Measurements from ENCODE around the gene SLC33A1.
"Not testable (repeated sequence)": the region's sequence is repeated elsewhere in the genome, so short reads cannot be mapped to it uniquely, and the experiment has no call there.

SLC33A1 gene

DNA sequence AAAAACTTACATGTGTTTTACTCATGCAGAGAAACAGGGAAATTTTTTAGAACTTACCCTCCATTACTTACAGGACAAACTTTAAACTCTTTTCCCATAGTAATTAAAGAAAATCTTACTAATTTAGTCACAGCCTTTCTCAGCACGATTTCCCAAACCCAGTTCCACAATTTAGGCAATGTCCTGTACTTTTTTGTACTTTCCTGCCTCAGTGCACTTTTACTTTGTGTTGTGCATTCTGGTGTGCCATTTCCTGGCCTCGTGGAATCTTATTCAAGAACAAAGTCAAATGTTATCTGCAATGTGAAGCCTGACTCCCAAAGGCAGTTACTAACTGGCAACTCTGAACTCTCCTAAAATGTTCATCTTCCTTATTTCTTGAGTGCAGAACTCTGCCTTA is 1.9 kb downstream of the SLC33A1 start:
- no peaks in the 10 kb centered on the region for H3K27me3 Mint-ChIP-seq
- H3K27ac Mint-ChIP-seq: peak overlapping the region; percentile 96 to 98
- peak overlapping the region; percentile 94 to 98 for H3K4me3 Mint-ChIP-seq
- no peak for ATAC-seq (replicated peaks)
- peaks cover 42 to 46% of the 10 kb centered on the region in 2 donors for H3K4me1 Mint-ChIP-seq (ENCODE audit: low read depth in 2 of 2)
- H3K36me3 Mint-ChIP-seq (ENCODE audit: insufficient read depth): peaks cover 29% of the 10 kb centered on the region
- H3K9me3 Mint-ChIP-seq: no peaks in the 10 kb centered on the region
- DNase-seq: no peak

GRCh38 chr3:155849404-155849803 is 4.8 kb downstream of the SLC33A1 start:
- not testable (repeated sequence) for H3K9me3 Mint-ChIP-seq; H3K27me3 Mint-ChIP-seq; DNase-seq; ATAC-seq (replicated peaks)
- Mint-ChIP-seq H3K4me1 (ENCODE audit: low read depth in 2 of 2) (peaks cover 50 to 58% of the 10 kb centered on the region in 2 donors), H3K36me3 (ENCODE audit: insufficient read depth) (peaks cover 31% of the 10 kb centered on the region), H3K4me3 (peak overlapping the region; percentile 55 to 57), H3K27ac (peak overlapping the region in 1 of 2 donors; percentile 55)

- Mint-ChIP-seq H3K27ac (no peak overlapping the region), H3K4me3 (peak overlapping the region in 1 of 2 donors; percentile 1), H3K36me3 (ENCODE audit: insufficient read depth) (peaks cover 19% of the 10 kb centered on the region), H3K9me3 (no peaks in the 10 kb centered on the region), H3K27me3 (no peaks in the 10 kb centered on the region), H3K4me1 (ENCODE audit: low read depth in 2 of 2) (peaks cover 41 to 59% of the 10 kb centered on the region in 2 donors)
- DNase-seq: no peak
- no peak for ATAC-seq (replicated peaks)
Measured at GRCh38 chr3:155847993-155848392, 6.2 kb downstream of the SLC33A1 start.

GRCh38 chr3:155846119-155846518 is 8.1 kb downstream of the SLC33A1 start:
- Mint-ChIP-seq H3K27ac (no peak overlapping the region), H3K4me1 (ENCODE audit: low read depth in 2 of 2) (peaks cover 27 to 46% of the 10 kb centered on the region in 2 donors), H3K4me3 (peak overlapping the region; percentile 21 to 46)

DNA sequence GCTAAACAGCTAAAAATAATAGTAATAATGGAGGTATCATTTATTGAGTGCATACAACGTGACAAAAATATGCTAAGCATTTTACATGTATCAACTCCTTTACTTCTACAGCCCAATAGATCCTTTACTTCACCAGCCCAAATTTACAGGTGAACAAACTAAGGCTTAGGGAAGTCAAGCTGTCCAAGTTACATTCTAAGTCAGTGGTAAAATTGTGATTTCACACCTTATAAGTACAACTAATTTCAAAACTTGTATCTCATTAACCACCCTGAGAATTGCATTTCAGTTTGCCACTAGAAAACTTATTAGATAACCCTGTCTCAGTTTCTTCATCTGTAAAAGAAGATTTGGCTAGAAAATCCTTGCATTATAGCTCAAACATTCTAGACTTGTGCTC is 10.7 kb downstream of the SLC33A1 start:
- no peak for ATAC-seq (replicated peaks)
- H3K27ac Mint-ChIP-seq: peak overlapping the region; percentile 38 to 72

More at GRCh38 chr3:155846119-155846518, 8.1 kb downstream of the SLC33A1 start:
- DNase-seq: no peak
- ATAC-seq (replicated peaks): no peak
- peaks cover 19% of the 10 kb centered on the region for H3K36me3 Mint-ChIP-seq (ENCODE audit: insufficient read depth)
- no peaks in the 10 kb centered on the region for H3K27me3 Mint-ChIP-seq
- H3K9me3 Mint-ChIP-seq: no peaks in the 10 kb centered on the region

DNA sequence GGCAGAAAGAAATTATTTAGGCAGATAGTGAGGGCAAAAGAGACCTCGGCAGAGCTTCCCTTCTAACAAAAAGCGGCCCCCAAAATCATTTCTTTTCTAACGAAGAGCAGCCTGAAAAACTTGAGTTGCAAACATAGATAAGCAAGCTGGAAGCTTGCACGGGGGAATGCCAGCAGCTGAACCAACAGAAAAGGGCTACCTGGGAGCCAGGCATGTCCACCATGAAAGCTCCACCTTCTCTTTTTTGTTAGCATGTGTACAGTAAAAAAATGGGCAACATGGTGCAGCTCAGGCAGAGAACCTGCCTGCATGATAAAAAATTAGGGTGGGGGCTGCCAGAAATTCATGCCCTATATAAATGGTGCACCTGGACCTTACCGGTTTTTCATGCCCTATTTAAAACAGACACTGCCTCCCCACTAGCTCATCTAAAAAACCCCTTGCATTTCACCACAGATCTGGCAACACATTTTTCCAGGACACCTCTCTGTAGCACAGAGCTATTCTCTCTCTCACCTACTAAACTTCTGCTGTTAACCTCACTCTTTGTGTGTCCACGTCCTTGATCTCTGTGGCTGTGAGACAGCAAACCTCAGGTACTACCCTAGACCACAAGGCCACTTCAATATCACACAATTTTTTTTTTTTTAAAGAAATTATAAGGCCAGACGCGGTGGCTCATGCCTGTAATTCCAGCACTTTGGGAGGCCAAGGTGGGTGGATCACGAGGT is 18.7 kb downstream of the SLC33A1 start:
- H3K4me3 Mint-ChIP-seq: no peak overlapping the region
- H3K27ac Mint-ChIP-seq: peak overlapping the region in 1 of 2 donors; percentile 17
- DNase-seq (peak in 2 of 3 experiments; percentile 3 to 4), ATAC-seq (replicated peaks) (peak; percentile 93)
- peaks cover 36% of the 10 kb centered on the region for H3K36me3 Mint-ChIP-seq (ENCODE audit: insufficient read depth)
- no peaks in the 10 kb centered on the region for H3K27me3 Mint-ChIP-seq
- peaks cover 3 to 12% of the 10 kb centered on the region in 2 donors for H3K4me1 Mint-ChIP-seq (ENCODE audit: low read depth in 2 of 2)
- H3K9me3 Mint-ChIP-seq: no peaks in the 10 kb centered on the region

More for the DNA sequence above, 10.7 kb downstream of the SLC33A1 start:
- DNase-seq: no peak
- no peak overlapping the region for H3K4me3 Mint-ChIP-seq
- no peaks in the 10 kb centered on the region for H3K27me3 Mint-ChIP-seq
- H3K4me1 Mint-ChIP-seq (ENCODE audit: low read depth in 2 of 2): peaks cover 21 to 37% of the 10 kb centered on the region in 2 donors
- H3K9me3 Mint-ChIP-seq: no peaks in the 10 kb centered on the region
- peaks cover 22% of the 10 kb centered on the region for H3K36me3 Mint-ChIP-seq (ENCODE audit: insufficient read depth)

- H3K27ac Mint-ChIP-seq; H3K4me3 Mint-ChIP-seq; DNase-seq; H3K27me3 Mint-ChIP-seq; H3K9me3 Mint-ChIP-seq; H3K4me1 Mint-ChIP-seq (ENCODE audit: low read depth in 2 of 2); ATAC-seq (replicated peaks): not testable (repeated sequence)
- peaks cover 46% of the 10 kb centered on the region for H3K36me3 Mint-ChIP-seq (ENCODE audit: insufficient read depth)
Measured at GRCh38 chr3:155828490-155829098, 25.6 kb downstream of the SLC33A1 start.

DNA sequence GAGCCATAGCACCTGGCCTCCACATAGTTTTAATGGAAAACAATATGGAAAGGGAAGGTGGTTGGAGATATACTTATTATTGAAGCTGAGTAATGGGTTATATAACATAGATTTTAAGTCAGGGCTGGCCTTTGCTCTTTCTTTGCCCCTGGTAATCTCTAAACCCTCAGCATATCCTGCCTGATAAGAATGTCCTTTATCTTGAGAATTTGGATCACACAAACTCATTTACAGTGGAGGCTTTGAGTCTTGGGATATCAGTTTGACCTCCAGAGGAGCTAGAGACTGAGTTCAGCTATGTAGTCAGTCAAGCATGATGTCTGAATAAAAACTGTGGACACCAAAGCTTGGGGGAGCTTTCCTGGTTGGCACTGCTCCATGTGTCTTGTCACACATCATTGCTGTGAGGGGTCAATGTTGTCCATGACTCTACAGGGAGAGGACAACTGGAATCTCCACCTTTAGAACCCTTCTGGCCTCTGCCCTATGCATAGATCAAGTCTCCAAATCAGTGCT is 39.1 kb downstream of the SLC33A1 start:
- Mint-ChIP-seq H3K9me3 (no peaks in the 10 kb centered on the region), H3K27ac (no peak overlapping the region), H3K4me3 (no peak overlapping the region), H3K36me3 (ENCODE audit: insufficient read depth) (no peaks in the 10 kb centered on the region), H3K27me3 (peaks cover 0 to 2% of the 10 kb centered on the region in 2 donors), H3K4me1 (ENCODE audit: low read depth in 2 of 2) (no peaks in the 10 kb centered on the region)
- DNase-seq (no peak), ATAC-seq (replicated peaks) (no peak)

DNA sequence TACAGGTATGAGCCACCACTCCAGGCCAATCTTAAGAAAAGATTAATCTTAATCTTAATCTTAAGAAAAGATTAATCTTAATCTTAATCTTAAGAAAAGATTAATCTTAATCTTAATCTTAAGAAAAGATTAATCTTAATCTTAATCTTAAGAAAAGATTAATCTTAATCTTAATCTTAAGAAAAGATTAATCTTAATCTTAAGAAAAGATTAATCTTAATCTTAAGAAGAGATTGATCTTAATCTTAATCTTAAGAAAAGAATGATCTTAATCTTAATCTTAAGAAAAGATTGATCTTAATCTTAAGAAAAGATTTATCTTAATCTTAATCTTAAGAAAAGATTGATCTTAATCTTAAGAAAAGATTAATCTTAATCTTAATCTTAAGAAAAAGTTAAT is 41.0 kb downstream of the SLC33A1 start:
- H3K9me3 Mint-ChIP-seq; ATAC-seq (replicated peaks); H3K4me3 Mint-ChIP-seq; H3K27ac Mint-ChIP-seq; H3K4me1 Mint-ChIP-seq (ENCODE audit: low read depth in 2 of 2); DNase-seq; H3K36me3 Mint-ChIP-seq (ENCODE audit: insufficient read depth): not testable (repeated sequence)
- peaks cover 0 to 15% of the 10 kb centered on the region in 2 donors for H3K27me3 Mint-ChIP-seq

GRCh38 chr3:155809181-155809580 is 45.0 kb downstream of the SLC33A1 start:
- peaks cover 0 to 15% of the 10 kb centered on the region in 2 donors for H3K27me3 Mint-ChIP-seq
- H3K27ac Mint-ChIP-seq: no peak overlapping the region
- H3K4me1 Mint-ChIP-seq (ENCODE audit: low read depth in 2 of 2): peaks cover 5 to 12% of the 10 kb centered on the region in 2 donors
- ATAC-seq (replicated peaks) (no peak), DNase-seq (no peak)
- no peaks in the 10 kb centered on the region for H3K9me3 Mint-ChIP-seq
- no peaks in the 10 kb centered on the region for H3K36me3 Mint-ChIP-seq (ENCODE audit: insufficient read depth)
- no peak overlapping the region for H3K4me3 Mint-ChIP-seq

DNA sequence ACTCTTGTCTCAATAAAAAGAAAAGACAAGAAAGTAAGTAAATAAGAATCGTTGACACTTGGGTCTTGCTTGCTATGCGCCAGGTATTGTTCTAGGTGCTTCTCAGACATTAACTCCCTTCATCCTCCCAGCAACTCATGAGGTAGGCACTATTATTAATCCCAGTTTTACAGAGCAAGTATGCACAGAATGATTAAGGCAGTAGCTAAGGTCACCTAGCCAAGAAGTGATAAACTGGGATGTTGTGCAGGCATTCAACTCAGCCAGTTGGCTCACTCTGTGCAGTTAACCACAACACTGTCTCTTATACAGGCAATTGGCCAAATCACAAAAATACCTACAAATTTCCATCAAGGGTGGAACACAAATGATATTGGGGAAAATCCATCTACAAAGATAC is 46.4 kb downstream of the SLC33A1 start:
- H3K27ac Mint-ChIP-seq: no peak overlapping the region
- DNase-seq: no peak
- H3K4me3 Mint-ChIP-seq: no peak overlapping the region

GRCh38 chr3:155805802-155806618 is 48.2 kb downstream of the SLC33A1 start, which contains the start of gene C3orf33:
Gene C3orf33 (minus strand): TSS chr3:155806278. CDS start chr3:155806252, 26 bp downstream.
- DNase-seq (peak; percentile 68 to 77 (median 74)), ATAC-seq (replicated peaks) (peak; percentile 96)
- peaks cover 5 to 18% of the 10 kb centered on the region in 2 donors for H3K4me1 Mint-ChIP-seq (ENCODE audit: low read depth in 2 of 2)
- H3K27me3 Mint-ChIP-seq: peaks cover 0 to 15% of the 10 kb centered on the region in 2 donors
- peaks cover 7% of the 10 kb centered on the region for H3K36me3 Mint-ChIP-seq (ENCODE audit: insufficient read depth)
- H3K27ac Mint-ChIP-seq: peak within 1 kb of the TSS; percentile 81 to 94
- H3K9me3 Mint-ChIP-seq: no peaks in the 10 kb centered on the region
- H3K4me3 Mint-ChIP-seq: peak within 1 kb of the TSS; percentile 83 to 88

More for the DNA sequence above, 46.4 kb downstream of the SLC33A1 start:
- no peak for ATAC-seq (replicated peaks)
- Mint-ChIP-seq H3K36me3 (ENCODE audit: insufficient read depth) (peaks cover 6% of the 10 kb centered on the region), H3K9me3 (no peaks in the 10 kb centered on the region), H3K4me1 (ENCODE audit: low read depth in 2 of 2) (peaks cover 5 to 13% of the 10 kb centered on the region in 2 donors), H3K27me3 (peaks cover 0 to 15% of the 10 kb centered on the region in 2 donors)
